Subcutaneous abdominal adipose tissue (tissue), 5 donors: ENCODE measurements around the gene BDH1.

Source experiments
- H3K27ac ChIP-seq: one replicate; pipeline ENCODE4 v1.7.0; 2013; ENCODE audit warnings: low read depth, mild to moderate bottlenecking, inconsistent platforms, low read length, moderate library complexity
- H3K27me3 ChIP-seq, 5 donors: one replicate each; pipeline ENCODE4 v1.7.0; 2013; ENCODE audit warnings: low read length in 5 of 5, inconsistent platforms in 1 of 5; ENCODE audit not compliant: control insufficient read depth in 5 of 5, insufficient read depth in 4 of 5
- H3K36me3 ChIP-seq, 5 donors: one replicate each; pipeline ENCODE4 v1.7.0; 2013; ENCODE audit warnings: low read length in 5 of 5; ENCODE audit not compliant: control insufficient read depth in 5 of 5, insufficient read depth in 5 of 5
- H3K4me1 ChIP-seq, 5 donors: one replicate each; pipeline ENCODE4 v1.7.0; 2013; ENCODE audit warnings: low read length in 5 of 5, mild to moderate bottlenecking in 3 of 5, moderate library complexity in 1 of 5; ENCODE audit not compliant: control insufficient read depth in 5 of 5, insufficient read depth in 5 of 5
- H3K4me3 ChIP-seq, 5 donors: one replicate each; pipeline ENCODE4 v1.7.0; 2013; ENCODE audit warnings: low read length in 5 of 5, low read depth in 1 of 5
- H3K9ac ChIP-seq, 5 donors: one replicate each; pipeline ENCODE4 v1.7.0; 2013; ENCODE audit warnings: low read length in 5 of 5, mild to moderate bottlenecking in 4 of 5, moderate library complexity in 3 of 5
- H3K9me3 ChIP-seq, 5 donors: one replicate each; pipeline ENCODE4 v1.7.0; 2013; ENCODE audit warnings: low read length in 5 of 5; ENCODE audit not compliant: control insufficient read depth in 5 of 5
- donor health status: healthy.
- donor health status: healthy.
- donor health status: healthy.
- donor health status: healthy.
- donor health status: healthy.

Gene BDH1

DNA sequence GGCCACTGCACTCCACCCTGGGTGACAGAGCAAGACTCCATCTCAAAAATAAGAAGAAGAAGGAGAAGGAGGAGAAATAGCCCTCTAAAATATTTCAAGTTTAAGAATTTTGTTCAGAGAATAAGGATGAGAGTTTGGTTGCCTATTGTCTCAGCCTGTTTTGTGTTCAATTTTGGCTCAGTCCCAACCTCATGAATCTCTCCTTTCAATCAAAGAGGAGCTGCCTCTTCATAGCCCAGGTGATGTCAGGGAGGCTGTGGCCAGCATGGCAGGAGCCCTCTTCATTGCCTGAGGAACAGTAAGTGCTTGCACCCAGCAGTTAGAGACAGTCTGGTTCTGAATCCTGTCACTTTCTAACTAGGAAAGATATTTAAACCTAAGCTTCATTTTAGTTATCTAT lies 55.0 kb downstream of the BDH1 start:
- Histone ChIP-seq H3K27me3 (peaks cover 0 to 3% (median 0%) of the 10 kb centered on the region in 5 donors), H3K4me1 (no peaks in the 10 kb centered on the region), H3K27ac (no peak overlapping the region)

DNA sequence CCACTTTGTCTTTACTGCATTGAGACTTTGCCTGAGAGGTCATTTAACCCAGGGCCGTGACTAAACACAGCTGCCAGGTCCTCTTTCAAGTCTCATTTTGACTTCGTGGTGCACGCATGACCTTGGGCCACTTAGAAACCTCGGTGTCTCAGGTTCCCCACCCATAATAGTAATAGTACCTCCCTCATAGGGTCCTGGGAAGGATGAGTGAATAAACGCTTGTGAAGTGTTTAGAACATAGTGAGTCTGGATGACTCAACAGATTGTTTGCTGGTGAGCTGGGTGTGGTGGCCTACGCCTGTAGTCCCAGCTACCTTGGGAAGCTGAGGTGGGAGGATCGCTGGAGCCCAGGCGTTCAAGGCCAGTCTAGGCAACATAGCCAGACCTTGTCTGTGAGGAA lies 56.3 kb downstream of the BDH1 start:
- Histone ChIP-seq H3K9me3 (peaks cover 0 to 5% (median 3%) of the 10 kb centered on the region in 5 donors), H3K9ac (no peak overlapping the region), H3K27me3 (no peaks in the 10 kb centered on the region), H3K27ac (no peak overlapping the region), H3K4me1 (no peaks in the 10 kb centered on the region), H3K4me3 (no peak overlapping the region), H3K36me3 (no peaks in the 10 kb centered on the region)

More for the DNA sequence above, 55.0 kb downstream of the BDH1 start:
- no peak overlapping the region for H3K9ac ChIP-seq
- no peak overlapping the region for H3K4me3 ChIP-seq
- H3K36me3 ChIP-seq = no peaks in the 10 kb centered on the region
- peaks cover 0 to 5% (median 3%) of the 10 kb centered on the region in 5 donors for H3K9me3 ChIP-seq

DNA sequence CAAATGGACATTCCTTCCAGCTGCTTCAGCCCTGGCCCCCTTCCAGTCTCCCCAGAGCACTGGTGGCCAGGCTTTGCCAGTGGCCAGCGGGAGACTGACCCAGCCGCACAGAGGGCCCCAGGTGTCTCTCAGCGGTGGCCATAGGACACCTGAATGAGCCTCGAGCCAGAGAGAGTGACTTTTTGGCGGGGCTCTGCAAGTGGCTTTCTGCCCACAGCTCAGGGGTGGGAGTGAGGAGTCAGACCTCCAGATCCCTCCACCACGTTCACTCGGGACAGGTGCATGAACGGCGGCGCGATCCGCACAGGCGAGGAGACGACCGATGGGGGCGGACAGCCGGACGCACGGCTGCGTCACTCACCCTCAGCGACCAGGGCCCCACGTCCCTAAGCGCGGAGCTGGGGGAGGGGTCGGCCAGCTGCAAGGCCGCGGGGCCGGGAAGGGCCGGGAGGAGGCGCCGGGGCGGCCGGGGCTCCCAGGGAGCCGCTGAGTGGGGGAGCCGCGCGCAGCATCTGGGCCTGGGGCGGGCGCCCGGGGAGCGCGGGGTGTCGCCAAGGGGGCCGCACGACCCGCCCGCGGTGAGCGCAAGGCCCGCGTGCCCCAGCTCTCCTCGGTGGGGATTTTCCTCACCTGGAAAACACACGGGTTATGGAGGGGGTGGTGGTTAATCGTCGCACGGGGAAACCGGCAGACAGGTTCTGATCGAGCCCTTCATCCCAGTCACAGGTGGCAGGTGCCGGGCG lies 57.1 kb downstream of the BDH1 start:
- no peak overlapping the region for H3K9ac ChIP-seq
- peaks cover 0 to 5% (median 3%) of the 10 kb centered on the region in 5 donors for H3K9me3 ChIP-seq
- no peaks in the 10 kb centered on the region for H3K4me1 ChIP-seq
- no peak overlapping the region for H3K4me3 ChIP-seq
- H3K27me3 ChIP-seq = no peaks in the 10 kb centered on the region
- no peak overlapping the region for H3K27ac ChIP-seq
- no peaks in the 10 kb centered on the region for H3K36me3 ChIP-seq

DNA sequence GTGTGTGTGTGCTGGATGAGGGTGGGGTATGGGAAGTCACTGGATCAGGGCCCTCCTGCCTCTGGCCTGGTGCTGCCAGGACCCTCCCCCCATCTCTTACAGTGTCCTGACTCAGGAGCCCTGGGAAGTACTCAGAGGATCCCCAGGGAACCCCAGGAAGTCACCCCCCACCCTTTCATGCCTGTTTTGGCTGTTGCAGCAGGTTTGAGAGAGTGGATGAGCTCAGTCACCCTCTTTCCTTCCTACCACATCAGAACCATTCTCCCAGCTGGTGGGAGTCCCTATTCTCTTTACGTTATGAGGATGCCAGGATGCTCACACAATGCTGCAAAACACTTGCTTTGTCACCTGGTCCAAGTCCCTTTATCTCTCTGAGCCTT lies 59.0 kb downstream of the BDH1 start:
- H3K27ac ChIP-seq = no peak overlapping the region

DNA sequence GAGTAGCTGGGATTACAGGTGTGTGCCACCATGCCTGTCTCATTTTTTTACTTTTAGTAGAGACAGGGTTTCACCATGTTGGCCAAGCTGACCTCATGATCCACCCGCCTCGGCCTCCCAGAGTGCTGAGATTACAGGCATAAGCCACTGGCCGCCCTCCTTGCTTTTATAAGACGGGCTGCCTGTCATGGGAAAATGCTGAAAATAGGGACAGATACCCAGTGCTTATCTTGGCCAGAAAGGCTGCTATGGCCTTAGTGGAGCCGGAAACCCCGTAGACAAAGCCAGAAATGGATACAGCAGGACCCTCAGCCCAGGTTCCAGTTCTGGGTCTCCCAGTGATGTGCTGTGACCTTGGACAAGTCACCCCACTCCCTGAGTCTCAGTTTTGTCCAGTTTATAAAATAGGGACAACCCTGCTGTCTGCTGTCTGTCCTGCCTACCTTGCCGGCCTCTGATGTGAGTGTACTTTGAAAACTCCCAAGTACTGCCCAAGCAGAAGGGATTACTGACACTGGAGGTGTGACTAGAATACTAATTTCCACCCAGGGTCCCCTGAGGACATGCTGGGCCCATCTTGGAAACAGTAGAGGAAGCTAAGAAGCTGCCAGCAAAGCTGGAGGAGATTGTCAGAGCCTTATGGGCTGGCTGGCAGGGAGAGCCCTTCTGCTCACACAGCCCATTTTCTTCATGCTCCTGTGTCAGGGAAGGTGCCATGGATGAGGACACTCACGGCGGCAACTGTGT lies 59.6 kb downstream of the BDH1 start:
- H3K27ac ChIP-seq = no peak overlapping the region
- H3K4me3 ChIP-seq = no peak overlapping the region
- H3K27me3 ChIP-seq = no peaks in the 10 kb centered on the region
- H3K9ac ChIP-seq = no peak overlapping the region
- no peaks in the 10 kb centered on the region for H3K4me1 ChIP-seq
- H3K9me3 ChIP-seq = peaks cover 0 to 3% (median 0%) of the 10 kb centered on the region in 5 donors
- no peaks in the 10 kb centered on the region for H3K36me3 ChIP-seq

More for the DNA sequence above, 59.0 kb downstream of the BDH1 start:
- Histone ChIP-seq H3K36me3 (no peaks in the 10 kb centered on the region), H3K27me3 (no peaks in the 10 kb centered on the region), H3K9me3 (peaks cover 0 to 5% (median 3%) of the 10 kb centered on the region in 5 donors), H3K4me1 (no peaks in the 10 kb centered on the region), H3K9ac (no peak overlapping the region), H3K4me3 (no peak overlapping the region)

DNA sequence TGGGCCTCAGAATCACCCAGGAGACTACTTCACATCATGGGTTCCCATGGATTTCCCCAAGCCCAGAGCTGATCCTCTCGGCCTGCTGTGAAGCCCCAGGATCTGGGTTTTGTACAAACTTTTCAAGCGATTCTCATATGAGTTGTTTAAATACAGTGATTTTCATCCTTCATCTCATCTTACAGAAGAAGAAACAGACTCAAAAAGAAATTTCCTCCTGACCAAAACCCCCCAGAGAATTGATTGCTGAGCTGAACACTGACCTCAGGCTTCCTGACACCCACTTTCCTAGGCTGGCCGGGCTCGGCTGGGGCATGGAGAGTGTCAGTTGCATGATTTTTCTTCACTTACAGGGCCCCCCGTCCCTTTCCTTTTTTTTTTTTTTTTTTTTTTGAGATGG lies 60.3 kb downstream of the BDH1 start:
- no peak overlapping the region for H3K4me3 ChIP-seq
- no peak overlapping the region for H3K9ac ChIP-seq
- no peaks in the 10 kb centered on the region for H3K27me3 ChIP-seq
- H3K4me1 ChIP-seq = no peaks in the 10 kb centered on the region
- no peak overlapping the region for H3K27ac ChIP-seq
- H3K36me3 ChIP-seq = no peaks in the 10 kb centered on the region
- peaks cover 0 to 3% (median 0%) of the 10 kb centered on the region in 5 donors for H3K9me3 ChIP-seq

DNA sequence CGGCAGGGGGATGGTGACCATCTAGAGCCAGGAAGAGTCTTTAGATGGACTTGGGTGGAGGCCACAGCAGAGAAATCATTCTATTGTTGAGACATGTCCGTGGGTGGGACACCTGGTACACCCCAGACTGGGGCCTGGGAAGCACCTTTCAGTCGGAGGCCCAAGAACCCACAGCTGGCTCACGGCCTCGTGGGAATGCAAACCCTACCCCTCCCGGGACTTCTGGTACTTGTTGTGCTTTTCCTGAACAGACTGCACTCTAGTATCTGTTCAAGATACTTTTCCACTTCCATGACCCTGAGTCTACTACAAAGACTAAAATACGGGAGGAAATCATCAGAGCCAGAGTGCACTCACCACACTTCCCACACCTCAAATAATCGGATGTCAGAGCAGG lies 60.7 kb downstream of the BDH1 start:
- H3K4me3 ChIP-seq = no peak overlapping the region
- H3K27ac ChIP-seq = no peak overlapping the region
- H3K36me3 ChIP-seq = no peaks in the 10 kb centered on the region
- H3K4me1 ChIP-seq = no peaks in the 10 kb centered on the region
- H3K9ac ChIP-seq = no peak overlapping the region
- no peaks in the 10 kb centered on the region for H3K27me3 ChIP-seq
- peaks cover 0 to 3% (median 0%) of the 10 kb centered on the region in 5 donors for H3K9me3 ChIP-seq

DNA sequence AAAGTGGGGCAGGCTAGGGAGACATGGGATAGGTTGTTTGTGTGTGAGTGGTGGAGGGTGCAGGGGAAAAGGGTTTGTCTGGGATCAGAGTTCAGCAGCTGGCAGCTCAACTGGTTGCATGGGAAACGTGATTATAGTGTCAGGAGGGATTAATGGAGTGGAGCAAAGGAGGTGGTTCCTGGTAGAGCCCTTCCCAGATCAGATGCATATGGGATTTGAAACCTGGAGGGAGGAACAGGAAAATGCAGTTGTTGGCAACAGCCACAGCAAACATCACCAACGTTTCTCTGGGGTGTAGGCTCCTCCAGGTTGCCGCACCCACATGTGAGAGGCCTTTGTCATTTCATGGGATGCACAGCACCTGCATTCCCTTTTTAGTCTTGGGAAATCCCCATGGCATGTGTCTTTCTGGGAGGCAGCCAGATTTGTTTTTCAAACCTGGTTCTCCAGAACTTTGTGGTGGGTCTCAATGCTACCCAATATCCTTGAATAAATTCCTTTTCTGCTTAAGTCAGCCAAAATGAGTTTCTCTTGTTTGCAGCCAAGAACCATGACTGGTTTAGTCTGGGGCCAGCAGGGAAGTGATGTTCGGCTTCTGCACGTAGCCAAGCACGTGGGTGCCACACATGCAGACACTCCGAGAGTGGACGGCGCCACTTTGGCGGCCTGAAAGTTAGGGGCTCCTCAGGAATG lies 61.3 kb downstream of the BDH1 start:
- H3K4me1 ChIP-seq = no peaks in the 10 kb centered on the region
- H3K4me3 ChIP-seq = no peak overlapping the region
- no peaks in the 10 kb centered on the region for H3K36me3 ChIP-seq
- no peak overlapping the region for H3K9ac ChIP-seq
- H3K9me3 ChIP-seq = peaks cover 0 to 3% (median 0%) of the 10 kb centered on the region in 5 donors
- H3K27ac ChIP-seq = no peak overlapping the region
- H3K27me3 ChIP-seq = no peaks in the 10 kb centered on the region

DNA sequence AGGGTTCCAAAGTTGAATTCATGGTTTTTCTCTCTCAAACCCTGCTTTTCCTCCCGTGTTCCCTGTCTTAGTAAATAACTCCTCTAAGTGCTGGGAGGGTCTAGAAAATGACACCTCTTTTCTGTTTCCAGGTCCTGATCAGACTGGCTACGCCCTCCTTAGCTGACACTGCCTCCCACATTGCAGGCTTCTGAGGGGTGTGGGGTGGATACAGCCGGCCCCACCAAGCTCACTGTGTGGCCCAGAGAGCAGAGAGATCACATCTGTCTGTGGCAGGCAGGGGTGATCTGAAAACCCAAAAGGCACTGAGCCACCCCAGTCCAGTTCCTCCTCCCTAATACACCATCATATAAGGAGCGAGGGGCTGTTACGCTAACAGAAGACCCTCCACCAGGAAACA lies 62.7 kb downstream of the BDH1 start:
- no peak overlapping the region for H3K9ac ChIP-seq
- no peaks in the 10 kb centered on the region for H3K4me1 ChIP-seq
- H3K4me3 ChIP-seq = no peak overlapping the region
- no peaks in the 10 kb centered on the region for H3K27me3 ChIP-seq
- no peak overlapping the region for H3K27ac ChIP-seq
- no peaks in the 10 kb centered on the region for H3K9me3 ChIP-seq
- no peaks in the 10 kb centered on the region for H3K36me3 ChIP-seq
